GM12878 (cell line): ENCODE measurements around the gene CALB2. TPM values are rescaled to one million over a fixed set of nuclear protein-coding genes. Genes with fewer than 3 reads are reported as not detected.

Source experiments
- ATAC-seq: fragments of 200-7000 bp; cut with Tn5 transposase; 3 replicates; pipeline ENCODE4 v1.9.1; 2020; ENCODE audit warnings: mild to moderate bottlenecking, moderate library complexity
- BruUV-seq: library from RNA; stranded (reverse); fragments of 400-500 nt; replicated peaks from 2 replicates; lab custom pipeline; 2021; lab: Mats Ljungman, UMichigan
- CTCF ChIA-PET: fragments of 300-600 bp; sonication (Branson Sonifier 250); formaldehyde crosslinking; extraction: SDS; loops from one replicate; lab custom pipeline; 2021; ENCODE audit warnings: inconsistent platforms; lab: Yijun Ruan, JAX
- POLR2A ChIA-PET: fragments of 350-600 bp; formaldehyde crosslinking; extraction: SDS; loops from one replicate; lab custom pipeline; 2021; ENCODE audit warnings: inconsistent platforms; lab: Charles Lee
- RAD21 ChIA-PET: fragments of 300-600 bp; sonication (Branson Sonifier 250); formaldehyde crosslinking; loops from one replicate; lab custom pipeline; 2023; ENCODE audit warnings: antibody characterized with exemption; ENCODE audit not compliant: unreplicated experiment; lab: Charles Lee
- SMC1A ChIA-PET: fragments of 300-600 bp; sonication (Branson Sonifier 250); formaldehyde crosslinking; loops from one replicate; lab custom pipeline; 2023; ENCODE audit not compliant: unreplicated experiment, uncharacterized antibody; lab: Charles Lee
- DNase-seq: peaks from one replicate; pipeline ENCODE4 v3.0.0-alpha.2; 2011; ENCODE audit warnings: low read depth, low spot score
- FAIRE-seq: peaks from 3 replicates; lab custom pipeline; 2011; peaks lifted over from hg19 to GRCh38; lab: Jason Lieb, UNC
- H2AFZ ChIP-seq: 2 replicates; pipeline ENCODE4 v1.6.0; 2011; ENCODE audit warnings: low read depth, low read length, control low read depth; ENCODE audit not compliant: control insufficient read depth
- H3K27ac ChIP-seq: 2 replicates; pipeline ENCODE4 v1.5.1; 2011; ENCODE audit warnings: control low read depth; ENCODE audit not compliant: control insufficient read depth, insufficient read depth
- H3K27me3 ChIP-seq, 2 experiments: replicated peaks in 1 of 2; 2 replicates each; pipeline versions ENCODE4 v1.6.0 to v1.6.1; 2011; ENCODE audit warnings: low read length in 1 of 2; ENCODE audit not compliant: control insufficient read depth in 2 of 2, insufficient read depth in 2 of 2
- H3K36me3 ChIP-seq, 2 experiments: 2 replicates each; pipeline ENCODE4 v1.5.1; 2011; ENCODE audit warnings: low read length in 1 of 2; ENCODE audit not compliant: control insufficient read depth in 2 of 2, insufficient read depth in 2 of 2
- H3K4me1 ChIP-seq: 2 replicates; pipeline ENCODE4 v1.6.1; 2011; ENCODE audit warnings: mild to moderate bottlenecking, low read length, moderate library complexity, mixed read lengths; ENCODE audit not compliant: control insufficient read depth, insufficient read depth
- H3K4me2 ChIP-seq: 2 replicates; pipeline ENCODE4 v1.6.0; 2011; ENCODE audit warnings: control low read depth; ENCODE audit not compliant: control insufficient read depth, insufficient read depth
- H3K4me3 ChIP-seq: fragments of 200-600 bp; sonication (generic); 2 replicates; pipeline ENCODE4 v1.5.1; 2016
- H3K79me2 ChIP-seq: 2 replicates; pipeline ENCODE4 v1.6.0; 2011; ENCODE audit warnings: low read length; ENCODE audit not compliant: control insufficient read depth, insufficient read depth
- H3K9ac ChIP-seq: 2 replicates; pipeline ENCODE4 v1.8.0; 2011; ENCODE audit warnings: low read length, control low read depth, mixed read lengths; ENCODE audit not compliant: control insufficient read depth, insufficient read depth
- H3K9me3 ChIP-seq: replicated peaks from 3 replicates; pipeline ENCODE4 v1.5.1; 2011; ENCODE audit warnings: mild to moderate bottlenecking, low read length; ENCODE audit not compliant: control insufficient read depth, insufficient read depth
- H4K20me1 ChIP-seq: 2 replicates; pipeline ENCODE4 v1.6.0; 2011; ENCODE audit not compliant: control insufficient read depth, insufficient read depth
- CHD4 ChIP-seq: fragments of 200-600 bp; sonication (generic); IDR thresholded peaks from 2 replicates; pipeline ENCODE4 v1.6.1; 2016; ENCODE audit warnings: mild to moderate bottlenecking
- KAT2A ChIP-seq: conservative IDR thresholded peaks from 2 replicates; pipeline ENCODE4 v1.6.1; 2011; ENCODE audit warnings: low read depth, low read length; ENCODE audit not compliant: control insufficient read depth
- MEF2B ChIP-seq: fragments of 450-650 bp; IDR thresholded peaks from 2 replicates; pipeline ENCODE4 v1.6.1; 2018; ENCODE audit warnings: mild to moderate bottlenecking, moderate library complexity; ENCODE audit not compliant: partially characterized antibody, poor library complexity, severe bottlenecking
- NFYA ChIP-seq: IDR thresholded peaks from 2 replicates; pipeline ENCODE4 v1.6.1; 2011; ENCODE audit warnings: low read depth, mild to moderate bottlenecking, low read length, improper control_type of control experiment, borderline replicate concordance
- NR2F1 ChIP-seq: fragments of 450-650 bp; conservative IDR thresholded peaks from 2 replicates; pipeline ENCODE4 v1.6.1; 2017; ENCODE audit warnings: mild to moderate bottlenecking
- RELA ChIP-seq: fragments of 450-650 bp; IDR thresholded peaks from 2 replicates; pipeline ENCODE4 v1.8.0; 2014; ENCODE audit warnings: borderline replicate concordance; ENCODE audit not compliant: partially characterized antibody
- REST ChIP-seq: IDR thresholded peaks from 2 replicates; pipeline ENCODE4 v1.6.1; 2012; ENCODE audit warnings: mild to moderate bottlenecking, low read depth, low read length
- RFX5 ChIP-seq: IDR thresholded peaks from 2 replicates; pipeline ENCODE4 v1.6.1; 2011; ENCODE audit warnings: low read depth, low read length, improper control_type of control experiment
- SIX5 ChIP-seq: IDR thresholded peaks from 2 replicates; pipeline ENCODE4 v1.6.1; 2011; ENCODE audit warnings: mild to moderate bottlenecking, low read depth, low read length, moderate library complexity; ENCODE audit not compliant: severe bottlenecking
- WRNIP1 ChIP-seq: IDR thresholded peaks from 2 replicates; pipeline ENCODE4 v1.6.1; 2011; ENCODE audit warnings: low read depth, low read length, improper control_type of control experiment, borderline replicate concordance
- ZBTB33 ChIP-seq: fragments of 450-650 bp; IDR thresholded peaks from 2 replicates; pipeline ENCODE4 v1.6.1; 2017; ENCODE audit warnings: mild to moderate bottlenecking
- ZNF207 ChIP-seq: fragments of 450-650 bp; IDR thresholded peaks from 2 replicates; pipeline ENCODE4 v1.6.1; 2014; ENCODE audit warnings: antibody characterized with exemption, mild to moderate bottlenecking, borderline replicate concordance
- ZNF274 ChIP-seq: IDR thresholded peaks from one replicate; pipeline ENCODE4 v1.8.0; 2011; ENCODE audit not compliant: insufficient read length, insufficient read depth
- ZZZ3 ChIP-seq: IDR thresholded peaks from 2 replicates; pipeline ENCODE4 v1.6.1; 2011; ENCODE audit warnings: low read depth; ENCODE audit not compliant: control insufficient read depth, insufficient read length
- WGBS: methylation state at CpG from one replicate; pipeline ENCODE4 v1.1.6; 2016; ENCODE audit warnings: low lambda C conversion rate; ENCODE audit not compliant: insufficient replicate concordance, insufficient coverage; ENCODE audit errors: missing lambda C conversion rate; 5-methylcytosine and 5-hydroxymethylcytosine counted together
- in situ Hi-C: fragments of 300-500 bp; cut with MboI; formaldehyde crosslinking; loops from 9 replicates; pipeline ENCODE4 v1.14.3; 2018; ENCODE audit warnings: mixed read lengths
- intact Hi-C: fragments of 100-400 bp; cut with micrococcal nuclease; formaldehyde crosslinking; loops from one replicate; pipeline ENCODE4 v1.14.2; 2022; ENCODE audit not compliant: unreplicated experiment
- polyA plus RNA-seq, 11 experiments: library from polyadenylated mRNA; depleted of rRNA in 4 of 11; unstranded in 6 of 11; stranded (reverse) in 5 of 11; fragments of >200 nt; fragmentation: Nextera tagmentation in 4 of 11; fragmentation: Illumina TruSeq in 1 of 11; extraction: Ambion mirVana in 4 of 11; extraction: Trizol in 1 of 11; gene quantifications; 1 replicate in 1 of 11; 2 replicates in 10 of 11; pipeline versions ENCODE4 v1.2.1 to v1.2.3, GENCODE V29; 2011 to 2016; ENCODE audit warnings: inconsistent platforms in 2 of 11, missing spikeins in 2 of 11, low read depth in 1 of 11
- total RNA-seq, 4 experiments: library from RNA; depleted of rRNA in 3 of 4; stranded (reverse); fragments of >200 nt in 3 of 4; fragmentation: Illumina TruSeq in 1 of 4; extraction: Trizol in 1 of 4; gene quantifications; 2 replicates each; pipeline versions ENCODE4 v1.2.1 to v1.2.3, GENCODE V29; 2013 to 2021

Gene CALB2
- total and polyA plus RNA-seq, 10 of the 15 experiments (the other 5 are each of a cell fraction or from before 2014, with no cell fraction given), result not detected

- TF ChIP-seq ZBTB33, result no peak
- TF ChIP-seq, all 136 proteins: peak for 0
Observed at GRCh38 chr16:71428385-71428784, 69.9 kb downstream of the CALB2 start (continued).

GRCh38 chr16:71428883-71429282, 70.4 kb downstream of the CALB2 start:
- H3K36me3 ChIP-seq, result no peaks in the 10 kb centered on the region
- no peaks in the 10 kb centered on the region for H3K4me1 ChIP-seq
- no peak for ATAC-seq
- H2AFZ ChIP-seq, result no peak overlapping the region
- in situ Hi-C loops, result no loop called here
- no peak for FAIRE-seq
- ChIA-PET POLR2A (no interaction called here), CTCF (interaction anchor here (0.8 to 1.7 kb wide), 3 partner anchors 11 to 61 kb away, joined by 3 to 5 read pairs (median 3); no protein-coding TSS in a partner anchor), SMC1A (interaction anchor here (0.7 to 2.0 kb wide), 4 partner anchors 13 to 72 kb away, joined by 3 to 8 read pairs (median 4); no protein-coding TSS in a partner anchor), RAD21 (interaction anchor here (1.3 kb wide), 1 partner anchor 182 kb away, joined by 5 read pairs; no protein-coding TSS in a partner anchor)
- no peak overlapping the region for H3K4me2 ChIP-seq
- peaks cover 3% of the 10 kb centered on the region; the same call in 1 of the 2 replicates for H4K20me1 ChIP-seq
- DNase-seq, result no peak
- H3K27me3 ChIP-seq, result no peaks in the 10 kb centered on the region; a peak in 1 of 4 replicates
- no peaks in the 10 kb centered on the region for H3K9me3 ChIP-seq
- no peak overlapping the region for H3K4me3 ChIP-seq
- no TSS peak for BruUV-seq
- intact Hi-C loops, result no loop called here
- no peaks in the 10 kb centered on the region for H3K79me2 ChIP-seq
- no peak overlapping the region for H3K27ac ChIP-seq
- 50% methylated on average over 2 of the region's 2 CpGs for WGBS
- no peak overlapping the region for H3K9ac ChIP-seq
- no peak for TF ChIP-seq ZNF274
- no peak for TF ChIP-seq ZNF207
- TF ChIP-seq NFYA, result no peak
- TF ChIP-seq SIX5, result no peak
- no peak for TF ChIP-seq NR2F1
- no peak for TF ChIP-seq RFX5
- no peak for TF ChIP-seq CHD4
- TF ChIP-seq KAT2A, result no peak
- TF ChIP-seq MEF2B, result no peak
- no peak for TF ChIP-seq RELA
- TF ChIP-seq REST, result no peak
- no peak for TF ChIP-seq WRNIP1
- TF ChIP-seq ZZZ3, result no peak
